Measurements from ENCODE around the gene TTPAL. TPM values are rescaled to one million over a fixed set of nuclear protein-coding genes. Genes with fewer than 3 reads are reported as not detected.

The TTPAL gene
- total and polyA plus RNA-seq, 2 donors (not counting 3 experiments of a cell fraction or from before 2014, with no cell fraction given), result 4.0 to 8.0 TPM

- intact Hi-C loops (cut with micrococcal nuclease), result no loop called here
- Histone ChIP-seq H3K4me1 (ENCODE audit: control insufficient read depth, extremely low read depth, insufficient read depth, low read length) (peaks cover 13% of the 10 kb centered on the region), H3K36me3 (ENCODE audit: control insufficient read depth in 2 of 2, extremely low read depth in 1 of 2, insufficient read depth in 2 of 2, low read length in 2 of 2) (peaks cover 0 to 7% of the 10 kb centered on the region in 2 experiments), H4K20me1 (replicated peaks; ENCODE audit: control insufficient read depth, extremely low read depth, insufficient read depth, low read length) (no peaks in the 10 kb centered on the region), H3K79me2 (ENCODE audit: control insufficient read depth, insufficient read depth, low read length) (no peaks in the 10 kb centered on the region), H3K9me1 (replicated peaks; ENCODE audit: control insufficient read depth, extremely low read depth, insufficient read depth, low read length) (no peaks in the 10 kb centered on the region), H3K9me3 (replicated peaks; ENCODE audit: control insufficient read depth, insufficient read depth, low read length) (no peaks in the 10 kb centered on the region), H2AFZ (ENCODE audit: low read depth, low read length) (no peak overlapping the region), H3K9ac (replicated peaks; ENCODE audit: extremely low read depth, insufficient read depth, low read length) (no peak overlapping the region), H3K4me3 (replicated peaks in 1 of 3; ENCODE audit: insufficient read depth in 1 of 3, low read depth in 1 of 3, low read length in 3 of 3) (no peak overlapping the region), H3K27ac (ENCODE audit: insufficient read depth, low read depth, low read length) (no peak overlapping the region), H3K4me2 (ENCODE audit: insufficient read depth, low read length) (no peak overlapping the region), H3K27me3 (ENCODE audit: control insufficient read depth in 2 of 2, insufficient read depth in 2 of 2, low read length in 2 of 2) (no peaks in the 10 kb centered on the region)
- DNase-seq (ENCODE audit: low read depth, low spot score) (no peak), FAIRE-seq (no peak)
- TF ChIP-seq MYC (IDR thresholded peaks at IDR 0.05; ENCODE audit: low read depth, low read length) (no peak), GATA2 (IDR thresholded peaks at IDR 0.05; ENCODE audit: insufficient read depth, insufficient read length, low read depth, low read length) (no peak)
- dilution Hi-C loops (cut with MboI; ENCODE audit: extremely low pct_ligation_motif_present, low sequenced_read_pairs), result no loop called here
- ChIA-PET CTCF (interaction anchor here (1.2 kb wide), 1 partner anchor 10 kb away, joined by 3 read pairs; no protein-coding TSS in a partner anchor), POLR2A (no interaction called here)
- no TSS peak for BruUV-seq (replicated peaks)
Measured at GRCh38 chr20:44480097-44480496, 4.4 kb downstream of the TTPAL start.

- ChIA-PET POLR2A (no interaction called here), CTCF (no interaction called here)
- Histone ChIP-seq H4K20me1 (replicated peaks; ENCODE audit: control insufficient read depth, extremely low read depth, insufficient read depth, low read length) (no peaks in the 10 kb centered on the region), H3K36me3 (ENCODE audit: control insufficient read depth in 2 of 2, extremely low read depth in 1 of 2, insufficient read depth in 2 of 2, low read length in 2 of 2) (peaks cover 0 to 7% of the 10 kb centered on the region in 2 experiments), H3K27me3 (ENCODE audit: control insufficient read depth in 2 of 2, insufficient read depth in 2 of 2, low read length in 2 of 2) (no peaks in the 10 kb centered on the region), H3K4me3 (replicated peaks in 1 of 3; ENCODE audit: insufficient read depth in 1 of 3, low read depth in 1 of 3, low read length in 3 of 3) (no peak overlapping the region), H3K4me2 (ENCODE audit: insufficient read depth, low read length) (no peak overlapping the region), H2AFZ (ENCODE audit: low read depth, low read length) (no peak overlapping the region), H3K9me1 (replicated peaks; ENCODE audit: control insufficient read depth, extremely low read depth, insufficient read depth, low read length) (no peaks in the 10 kb centered on the region), H3K79me2 (ENCODE audit: control insufficient read depth, insufficient read depth, low read length) (no peaks in the 10 kb centered on the region), H3K9ac (replicated peaks; ENCODE audit: extremely low read depth, insufficient read depth, low read length) (no peak overlapping the region), H3K27ac (ENCODE audit: insufficient read depth, low read depth, low read length) (no peak overlapping the region), H3K4me1 (ENCODE audit: control insufficient read depth, extremely low read depth, insufficient read depth, low read length) (no peaks in the 10 kb centered on the region), H3K9me3 (replicated peaks; ENCODE audit: control insufficient read depth, insufficient read depth, low read length) (no peaks in the 10 kb centered on the region)
- TF ChIP-seq EZH2 (IDR thresholded peaks at IDR 0.05; ENCODE audit: borderline replicate concordance, low read depth, low read length, severe bottlenecking) (no peak), MYC (IDR thresholded peaks at IDR 0.05; ENCODE audit: low read depth, low read length) (no peak), GATA2 (IDR thresholded peaks at IDR 0.05; ENCODE audit: insufficient read depth, insufficient read length, low read depth, low read length) (no peak), POLR2AphosphoS5 (IDR thresholded peaks at IDR 0.05; ENCODE audit: insufficient read depth, low read depth, low read length) (no peak), CTCF (IDR thresholded peaks at IDR 0.05; ENCODE audit: extremely low read depth in 1 of 2, insufficient read depth in 1 of 2, low read depth in 1 of 2, low read length in 2 of 2) (no peak), JUN (IDR thresholded peaks at IDR 0.05; ENCODE audit: borderline replicate concordance, insufficient read depth, insufficient read length, low read depth) (no peak), POLR2A (IDR thresholded peaks at IDR 0.05; ENCODE audit: low read depth, low read length) (no peak)
- TF ChIP-seq, protein P1, sequence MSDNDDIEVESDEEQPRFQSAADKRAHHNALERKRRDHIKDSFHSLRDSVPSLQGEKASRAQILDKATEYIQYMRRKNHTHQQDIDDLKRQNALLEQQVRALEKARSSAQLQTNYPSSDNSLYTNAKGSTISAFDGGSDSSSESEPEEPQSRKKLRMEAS (IDR thresholded peaks at IDR 0.05; ENCODE audit: insufficient read depth, insufficient read length), result no peak
- FAIRE-seq (no peak), DNase-seq (ENCODE audit: low read depth, low spot score) (no peak)
- BruUV-seq (replicated peaks), result no TSS peak
- intact Hi-C loops (cut with micrococcal nuclease) (no loop called here), dilution Hi-C loops (cut with MboI; ENCODE audit: extremely low pct_ligation_motif_present, low sequenced_read_pairs) (no loop called here)
Measured at GRCh38 chr20:44481719-44482416, 6.2 kb downstream of the TTPAL start.

All from endothelial cell of umbilical vein (primary cell).